C4-2B (cell line): ENCODE data around the gene MAZ.

Experiments
- CTCF ChIP-seq: fragments of 450-650 bp; conservative IDR thresholded peaks from 2 replicates; pipeline ENCODE4 v1.5.1; 2017; ENCODE audit warnings: mild to moderate bottlenecking
- ZFX ChIP-seq: fragments of 450-650 bp; IDR thresholded peaks from 2 replicates; pipeline ENCODE4 v1.6.1; 2017

DNA sequence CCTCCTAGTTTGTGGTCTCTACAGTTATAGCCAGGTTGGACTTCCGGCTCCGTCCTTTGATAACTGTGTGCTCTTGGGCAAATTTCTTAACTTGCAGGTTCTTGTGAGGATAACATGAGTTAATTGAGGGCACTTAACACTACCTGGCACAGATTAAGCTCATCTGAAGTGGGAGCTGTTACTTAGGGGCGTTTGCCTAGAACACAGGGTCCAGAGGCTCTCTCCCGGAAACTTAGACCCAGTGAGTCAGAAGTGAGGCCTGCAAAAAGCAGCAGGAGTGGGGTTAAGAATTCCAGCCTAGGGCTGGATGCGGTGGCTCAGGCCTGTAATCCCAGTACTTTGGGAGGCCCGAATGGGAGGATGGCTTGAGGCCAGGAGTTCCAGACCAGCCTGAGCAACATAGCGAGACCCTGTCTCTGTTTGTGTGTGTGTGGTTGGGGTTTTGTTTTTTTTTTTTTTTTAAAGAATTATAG lies 15.3 kb downstream of the MAZ start:
- no peak for TF ChIP-seq CTCF
- no peak for TF ChIP-seq ZFX
